ENCODE measurements around the gene LRWD1.
"Not testable (repeated sequence)": the region's sequence is repeated elsewhere in the genome, so short reads cannot be mapped to it uniquely, and the experiment has no call there.

The LRWD1 gene

GRCh38 chr7:102444961-102445673 lies 19.7 kb upstream of the LRWD1 start:
- DNase-seq = no peak

DNA sequence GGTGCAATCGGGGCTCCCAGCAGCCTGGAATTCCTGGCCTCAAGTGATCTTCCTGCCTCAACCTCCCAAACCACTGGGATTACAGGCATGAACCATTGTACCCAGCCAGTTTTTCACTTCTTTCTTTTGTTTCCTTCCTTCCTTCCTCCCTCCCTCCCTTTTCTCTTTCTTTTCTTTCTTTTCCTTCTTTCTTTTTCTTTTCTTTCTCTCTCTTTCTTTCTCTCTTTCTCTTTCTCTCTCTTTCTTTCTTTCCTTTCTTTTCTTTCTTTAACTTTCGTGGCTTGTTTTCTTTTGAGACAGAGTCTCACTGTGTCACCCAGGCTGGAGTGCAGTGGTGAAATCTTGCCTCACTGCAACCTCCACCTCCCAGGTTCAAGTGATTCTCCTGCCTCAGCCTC lies 19.1 kb upstream of the LRWD1 start:
- DNase-seq = no peak

DNA sequence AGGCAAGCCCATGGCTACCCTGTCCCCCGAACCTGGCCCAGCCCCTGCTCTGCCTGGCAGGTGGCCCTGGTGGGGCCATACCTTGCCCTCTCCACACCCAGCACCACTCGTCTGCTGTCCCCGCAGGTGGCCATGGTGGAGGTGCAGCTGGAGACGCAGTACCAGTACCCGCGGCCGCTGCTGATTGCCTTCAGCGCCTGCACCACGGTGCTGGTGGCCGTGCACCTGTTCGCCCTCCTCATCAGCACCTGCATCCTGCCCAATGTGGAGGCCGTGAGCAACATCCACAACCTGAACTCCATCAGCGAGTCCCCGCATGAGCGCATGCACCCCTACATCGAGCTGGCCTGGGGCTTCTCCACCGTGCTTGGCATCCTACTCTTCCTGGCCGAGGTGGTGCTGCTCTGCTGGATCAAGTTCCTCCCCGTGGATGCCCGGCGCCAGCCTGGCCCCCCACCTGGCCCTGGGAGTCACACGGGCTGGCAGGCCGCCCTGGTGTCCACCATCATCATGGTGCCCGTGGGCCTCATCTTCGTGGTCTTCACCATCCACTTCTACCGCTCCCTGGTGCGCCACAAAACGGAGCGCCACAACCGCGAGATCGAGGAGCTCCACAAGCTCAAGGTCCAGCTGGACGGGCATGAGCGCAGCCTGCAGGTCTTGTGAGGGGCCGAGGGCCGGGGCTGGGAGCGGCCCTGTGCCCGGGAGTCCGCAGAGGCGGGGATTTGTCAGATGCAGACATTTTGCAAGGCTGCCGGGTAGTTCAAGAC lies 18.2 kb upstream of the LRWD1 start:
- no peak for DNase-seq

GRCh38 chr7:102447311-102447710 lies 17.5 kb upstream of the LRWD1 start:
- DNase-seq = no peak

- DNase-seq = no peak
Observed at GRCh38 chr7:102449136-102449535, 15.6 kb upstream of the LRWD1 start.

DNA sequence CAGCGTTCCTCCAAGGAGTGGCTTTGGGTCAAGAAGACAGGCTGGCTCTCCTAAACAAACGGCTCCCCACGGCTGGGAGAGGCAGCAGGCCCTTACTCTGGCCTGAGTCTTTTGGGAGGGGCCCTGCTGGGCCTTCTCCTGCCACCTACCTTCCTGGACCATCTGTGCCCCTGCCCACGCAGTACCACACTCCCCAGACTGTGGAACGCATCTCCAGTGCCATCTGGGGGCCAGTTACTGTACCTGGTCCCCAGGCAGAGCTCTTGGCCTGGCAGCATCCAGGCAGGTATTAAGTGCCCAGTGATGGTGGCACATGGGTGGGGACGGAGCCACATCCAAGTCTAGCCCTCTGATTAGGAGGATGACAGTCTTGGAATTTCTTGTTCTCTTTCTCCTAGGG lies 14.5 kb upstream of the LRWD1 start:
- DNase-seq = peak; percentile 52 to 64

DNA sequence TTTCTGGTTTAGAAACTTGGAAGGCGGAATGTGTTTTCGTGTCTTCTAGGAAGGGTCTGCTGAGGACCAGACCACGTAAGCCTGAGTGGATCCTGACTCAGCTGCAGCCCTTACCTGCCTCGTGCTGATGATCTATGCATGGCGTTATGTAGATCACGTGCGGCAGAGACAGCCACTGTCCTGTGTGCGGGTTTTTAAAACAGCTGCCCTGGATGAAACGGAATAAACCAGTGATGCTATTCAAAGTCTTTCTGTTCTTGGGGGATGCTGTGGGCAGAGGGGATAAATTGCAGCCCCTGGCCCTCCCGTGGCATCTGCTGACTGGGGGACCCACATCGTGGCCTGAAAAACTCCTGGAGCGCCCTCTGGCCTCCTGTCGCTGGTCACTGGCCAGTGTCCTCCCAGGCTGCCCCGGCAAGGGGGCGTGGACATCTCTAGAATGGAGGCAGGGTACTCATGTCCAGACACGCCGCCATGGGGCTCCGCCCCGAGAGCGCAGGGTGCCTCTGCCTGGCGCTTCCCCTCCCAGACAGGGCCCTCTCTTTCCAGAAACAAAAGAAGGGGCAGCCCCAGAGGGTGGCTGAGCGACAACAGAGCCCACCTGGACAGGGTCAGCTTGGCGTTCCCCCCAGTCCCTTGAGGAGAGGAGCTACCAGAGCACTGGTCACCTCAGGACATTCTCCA lies 13.3 kb upstream of the LRWD1 start:
- no peak for DNase-seq

DNA sequence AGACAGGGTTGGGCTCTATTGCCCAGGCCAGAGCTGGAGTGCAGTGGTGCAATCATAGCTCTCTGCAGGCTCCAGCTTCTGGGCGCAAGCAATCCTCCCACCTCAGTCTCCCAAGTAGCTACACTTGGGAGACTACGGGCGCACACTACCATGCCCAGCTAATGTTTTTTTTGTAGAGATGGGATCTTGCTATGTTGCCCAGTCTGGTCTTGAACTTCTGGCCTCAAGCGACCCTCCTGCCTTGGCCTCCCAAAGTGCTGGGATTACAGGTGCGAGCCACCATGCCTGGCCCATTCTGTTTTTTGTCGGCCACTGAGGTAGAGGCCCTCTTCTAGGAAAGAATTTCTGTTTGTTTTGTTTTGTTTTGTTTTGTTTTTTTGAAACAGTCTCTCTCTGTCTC lies 12.3 kb upstream of the LRWD1 start:
- no peak for DNase-seq

DNA sequence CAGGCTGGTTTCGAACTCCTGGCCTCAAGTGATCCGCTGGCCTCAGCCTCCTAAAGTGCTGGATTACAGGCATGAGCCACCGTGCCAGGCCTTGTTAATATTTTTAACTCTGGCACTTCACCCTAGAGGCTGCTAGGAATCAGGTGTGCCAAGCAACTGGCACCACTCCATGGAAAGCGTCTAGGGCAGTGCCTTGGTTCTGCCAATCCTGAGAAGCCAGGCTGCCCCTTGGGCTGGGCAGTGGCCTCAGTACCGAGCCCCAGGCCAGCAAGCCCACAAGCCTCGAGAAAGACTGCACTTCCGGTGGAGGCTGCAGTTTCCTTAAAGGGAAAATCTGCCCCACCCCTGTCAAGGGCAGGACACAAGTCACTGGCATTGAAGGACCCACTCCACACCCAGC lies 11.5 kb upstream of the LRWD1 start:
- no peak for DNase-seq

DNA sequence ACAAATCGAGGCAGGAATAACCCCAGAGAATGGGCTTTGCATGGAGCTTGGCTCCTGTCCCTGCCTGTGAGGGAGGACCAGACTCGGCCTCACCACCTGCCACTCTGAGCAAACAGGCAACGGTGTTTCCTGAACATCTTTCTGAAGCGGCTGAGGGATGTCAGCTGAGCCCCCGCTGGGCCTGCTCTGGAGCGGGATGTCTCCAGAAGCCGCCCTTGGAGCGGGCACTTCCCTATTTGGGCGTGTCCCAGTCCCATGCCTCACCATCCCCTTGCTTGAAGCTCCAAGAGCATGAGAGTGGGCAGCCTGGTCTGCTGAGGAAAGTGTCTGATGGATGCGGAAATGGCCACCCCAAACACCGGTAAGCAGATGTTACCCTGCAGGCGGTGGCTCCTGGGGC lies 10.3 kb upstream of the LRWD1 start:
- no peak for DNase-seq

GRCh38 chr7:102454932-102455331 lies 9.9 kb upstream of the LRWD1 start:
- DNase-seq = not testable (repeated sequence)

DNA sequence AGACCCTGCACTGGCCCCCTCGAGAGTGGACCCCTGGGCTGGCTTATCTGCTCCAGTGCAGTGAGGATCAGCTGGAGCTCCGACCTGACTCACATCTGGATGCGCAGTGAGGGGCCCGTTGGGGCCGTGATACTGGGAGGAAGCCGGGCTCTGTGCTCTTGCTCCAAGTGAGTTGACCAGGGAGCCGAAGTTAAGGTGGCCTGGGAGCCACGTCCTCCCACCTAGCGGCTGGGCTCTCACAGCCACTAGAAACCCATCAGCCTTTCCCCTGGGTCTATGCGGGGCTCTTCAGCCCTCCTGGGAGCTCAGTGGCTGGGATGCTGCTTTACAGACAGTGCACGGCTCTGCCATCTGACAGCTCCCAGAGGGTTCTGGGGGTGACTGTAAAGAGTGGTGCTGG lies 9.2 kb upstream of the LRWD1 start:
- no peak for DNase-seq

DNA sequence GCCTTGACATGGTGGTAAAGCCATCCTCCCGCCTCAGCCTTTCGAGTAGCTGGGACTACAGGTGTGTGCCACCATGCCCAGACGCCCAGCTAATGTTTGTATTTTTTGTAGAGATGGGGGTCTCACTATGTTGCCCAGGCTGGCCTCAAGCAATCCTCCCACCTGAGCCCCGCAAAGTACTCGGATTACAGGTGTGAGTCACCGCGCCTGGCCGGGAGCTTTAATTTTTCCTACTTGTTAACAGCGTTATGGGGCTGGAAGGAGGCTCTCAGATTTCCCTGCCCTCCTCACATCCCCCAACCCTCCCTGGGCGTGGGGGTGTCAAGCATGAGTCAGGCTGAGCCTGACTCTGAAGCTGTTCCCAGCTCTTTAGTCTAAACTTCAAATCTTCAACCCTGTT lies 8.5 kb upstream of the LRWD1 start:
- no peak for DNase-seq

- no peak for DNase-seq
Observed at GRCh38 chr7:102457352-102457924, 7.3 kb upstream of the LRWD1 start.

- no peak for DNase-seq
Observed at GRCh38 chr7:102459221-102459844, 5.5 kb upstream of the LRWD1 start.

DNA sequence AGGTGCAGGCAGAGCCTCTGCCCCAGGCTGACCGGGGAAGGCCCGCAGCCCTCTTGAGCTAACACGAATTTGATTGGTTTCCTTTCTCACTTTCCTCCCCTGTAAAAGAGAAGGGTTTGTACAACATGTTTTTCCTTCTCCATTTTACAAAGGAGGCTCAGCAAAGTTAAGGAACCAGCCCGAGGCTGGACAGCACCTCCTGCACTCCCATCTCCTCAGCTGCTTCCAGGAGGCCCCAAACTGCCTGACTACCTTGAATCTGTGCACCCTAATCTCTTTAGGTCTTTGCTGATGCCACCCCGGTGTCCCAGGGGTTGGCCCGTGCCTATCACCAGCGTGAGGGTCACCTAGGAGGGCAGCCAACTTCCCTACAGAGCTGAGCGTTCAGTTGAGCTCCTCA lies 4.3 kb upstream of the LRWD1 start:
- DNase-seq = no peak

DNA sequence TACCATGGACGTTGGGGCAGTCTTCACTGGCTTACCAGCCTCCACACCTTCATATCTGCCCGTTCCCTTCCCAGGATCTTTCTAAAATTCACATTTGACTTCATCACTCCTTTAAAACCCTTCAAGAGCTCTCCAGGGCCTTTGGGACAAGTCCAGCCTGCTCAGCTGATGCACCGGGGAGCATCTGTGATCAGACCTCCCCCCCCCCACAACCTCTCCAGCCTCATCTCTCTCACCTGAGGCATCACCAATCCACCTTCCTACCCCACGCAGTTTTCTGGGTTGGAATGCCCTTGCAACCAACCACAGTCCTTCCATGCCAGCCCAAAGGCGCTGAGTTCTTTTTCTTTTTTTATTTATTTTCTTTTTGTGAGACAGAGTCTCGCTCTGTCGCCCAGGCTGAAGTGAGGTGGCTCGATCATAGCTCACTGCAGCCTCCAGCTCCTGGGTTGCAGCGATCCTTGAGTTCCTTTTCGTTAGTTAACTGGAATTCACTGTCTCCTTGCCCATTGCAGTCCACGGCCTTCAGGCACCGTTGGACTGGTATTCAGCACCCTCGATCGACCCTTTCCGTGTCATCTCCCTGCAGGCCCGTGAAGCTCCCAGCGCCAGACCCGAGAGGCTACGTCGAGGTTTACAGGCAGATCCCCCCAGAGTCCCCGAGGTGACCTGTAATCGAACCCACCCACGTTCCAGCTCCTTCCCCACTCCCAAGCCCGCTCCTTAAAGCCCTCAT lies 775 bp upstream of the LRWD1 start:
- peak in 1 of 2 experiments; percentile 20 for DNase-seq

DNA sequence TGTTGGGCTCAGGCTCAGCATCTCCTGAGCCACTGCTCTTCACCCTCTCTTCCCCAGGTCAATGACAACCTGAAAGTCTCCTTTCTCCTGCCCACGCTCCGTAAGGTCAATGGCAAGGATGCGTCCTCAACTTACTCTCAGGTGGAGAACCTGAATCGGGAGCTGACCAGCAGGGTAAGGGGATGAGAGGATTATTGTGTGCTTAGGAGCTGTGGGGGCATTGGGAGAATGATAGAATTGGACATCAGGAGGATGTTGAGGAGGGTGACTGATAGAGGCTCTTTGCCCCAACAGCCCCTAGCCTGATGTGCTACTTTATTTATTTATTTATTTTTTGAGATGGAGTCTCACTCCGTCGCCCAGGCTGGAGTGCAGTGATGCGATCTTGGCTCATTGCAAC lies 1.3 kb downstream of the LRWD1 start:
- DNase-seq = no peak

DNA sequence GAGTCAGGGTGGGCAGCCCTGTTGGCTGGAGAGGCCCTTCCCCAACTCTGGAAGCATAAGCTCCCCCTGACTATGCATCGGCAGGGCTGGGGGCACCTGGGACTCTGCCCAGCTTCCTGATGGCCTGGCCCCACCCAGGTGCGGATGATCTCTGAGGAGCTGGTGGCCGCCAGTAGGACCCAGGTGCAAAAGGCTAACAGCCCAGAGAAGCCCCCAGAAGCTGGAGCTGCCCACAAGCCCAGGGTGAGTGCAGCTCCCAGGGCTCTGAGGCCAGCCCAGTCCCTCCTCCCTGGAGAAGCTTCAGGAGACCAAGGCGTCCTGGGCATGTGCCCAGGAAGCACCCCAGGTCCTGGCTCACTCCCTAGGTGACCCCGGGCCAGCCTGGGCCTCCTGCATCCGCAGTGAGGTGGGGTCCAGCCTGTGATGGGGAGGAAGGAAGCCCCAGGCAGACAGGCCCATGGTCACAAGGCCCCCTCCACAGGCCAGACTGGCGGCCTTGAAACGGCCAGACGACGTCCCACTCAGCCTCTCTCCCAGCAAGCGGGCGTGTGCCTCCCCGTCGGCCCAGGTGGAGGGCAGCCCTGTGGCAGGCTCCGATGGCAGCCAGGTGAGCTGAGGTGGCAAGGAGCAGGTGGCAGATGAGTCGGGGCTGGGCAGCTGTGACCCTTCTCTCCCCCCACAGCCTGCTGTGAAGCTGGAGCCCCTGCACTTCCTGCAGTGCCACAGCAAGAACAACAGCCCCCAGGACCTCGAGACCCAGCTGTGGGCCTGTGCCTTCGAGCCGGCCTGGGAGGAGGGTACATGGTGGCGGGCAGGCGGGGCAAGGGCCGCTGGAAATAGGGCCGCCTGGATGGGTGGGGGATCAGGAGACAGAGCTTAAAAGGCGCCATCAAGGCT lies 3.0 kb downstream of the LRWD1 start:
- DNase-seq = no peak

DNA sequence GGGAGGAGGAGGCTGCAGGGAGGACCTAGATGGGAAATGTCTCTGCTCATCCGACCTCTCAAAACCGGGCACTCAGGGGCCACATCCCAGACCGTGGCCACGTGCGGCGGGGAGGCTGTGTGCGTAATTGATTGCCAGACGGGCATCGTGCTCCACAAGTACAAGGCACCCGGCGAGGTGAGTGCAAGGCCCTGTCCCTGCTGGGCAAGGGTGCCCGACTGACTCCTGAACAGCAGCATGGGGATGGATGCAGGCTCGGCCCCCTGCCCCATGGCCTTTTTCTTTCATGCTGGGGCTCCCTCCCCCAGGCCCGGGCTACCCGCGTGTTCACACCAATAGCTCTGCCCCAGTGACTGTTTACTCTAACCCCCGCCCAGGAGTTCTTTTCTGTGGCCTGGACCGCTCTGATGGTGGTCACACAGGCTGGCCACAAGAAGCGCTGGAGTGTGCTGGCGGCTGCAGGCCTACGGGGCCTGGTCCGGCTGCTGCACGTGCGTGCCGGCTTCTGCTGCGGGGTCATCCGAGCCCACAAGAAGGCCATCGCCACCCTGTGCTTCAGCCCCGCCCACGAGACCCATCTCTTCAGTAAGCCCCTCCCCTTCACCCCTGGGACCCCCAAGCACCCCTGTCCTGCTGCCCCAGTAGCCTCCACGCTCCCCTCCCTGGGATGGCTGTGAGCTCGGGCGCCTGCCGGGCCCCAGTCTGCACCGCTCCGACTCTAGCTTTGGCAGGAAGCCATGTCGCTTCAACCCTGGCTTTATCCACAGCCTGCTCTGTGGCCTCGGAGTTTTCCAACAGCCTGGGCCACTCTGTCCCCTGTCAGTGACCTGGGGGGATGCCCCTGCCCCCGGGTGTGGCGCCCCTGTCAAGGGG lies 3.9 kb downstream of the LRWD1 start:
- no peak for DNase-seq
